HCT116 (cell line): ENCODE data around the gene DNMT3B. TPM values are rescaled to one million over a fixed set of nuclear protein-coding genes. Genes with fewer than 3 reads are reported as not detected.

ENCODE experiments used
- ATAC-seq: fragments of 200-7000 bp; cut with Tn5 transposase; 2 replicates; pipeline ENCODE4 v1.9.1; 2020; ENCODE audit warnings: mild to moderate bottlenecking, moderate library complexity
- BruUV-seq: library from RNA; stranded (reverse); fragments of 400-500 nt; replicated peaks from 2 replicates; lab custom pipeline; 2021; lab: Mats Ljungman, UMichigan
- CTCF ChIA-PET: fragments of 300-600 bp; sonication (Branson Sonifier 250); formaldehyde crosslinking; loops from one replicate; lab custom pipeline; 2021; ENCODE audit warnings: antibody characterized with exemption; lab: Charles Lee
- POLR2A ChIA-PET: fragments of 300-600, 350-600 bp; sonication (Branson Sonifier 250); formaldehyde crosslinking; loops from one replicate; lab custom pipeline; 2021; ENCODE audit warnings: antibody characterized with exemption; lab: Charles Lee
- RAD21 ChIA-PET, 2 experiments: fragments of 300-600 bp; sonication (Branson Sonifier 250); formaldehyde crosslinking; loops; one replicate each; lab custom pipeline; 2023; ENCODE audit warnings: low total read pairs in 2 of 2; ENCODE audit not compliant: uncharacterized antibody in 2 of 2, unreplicated experiment in 2 of 2, low non-redundant PET in 1 of 2; lab: Charles Lee
- DNase-seq: peaks from one replicate; pipeline ENCODE4 v3.0.0-alpha.2; 2010; ENCODE audit warnings: low read depth, low spot score
- H2AFZ ChIP-seq: fragments of 200-600 bp; shearing (Covaris generic), sonication (generic); 2 replicates; pipeline ENCODE4 v1.6.1; 2017; ENCODE audit warnings: low read depth, mixed run types, mixed read lengths, antibody characterized with exemption, low read length; ENCODE audit not compliant: poor library complexity, severe bottlenecking
- H3K27ac ChIP-seq: 2 replicates; pipeline ENCODE4 v1.5.1; 2012; ENCODE audit warnings: low read depth, low read length
- H3K27me3 ChIP-seq: fragments of 200-600 bp; sonication (generic); 2 replicates; pipeline ENCODE4 v1.6.1; 2016; ENCODE audit warnings: mixed run types, low read length, mixed read lengths; ENCODE audit not compliant: insufficient read depth
- H3K36me3 ChIP-seq, 2 experiments: fragments of 200-500 bp in 1 of 2; fragments of 200-600 bp in 1 of 2; sonication (Bioruptor generic) in 1 of 2; sonication (generic) in 1 of 2; 2 replicates each; pipeline versions ENCODE4 v1.5.1 to v1.6.1; 2014 to 2016; ENCODE audit warnings: low read length in 2 of 2, inconsistent platforms in 1 of 2, mixed read lengths in 1 of 2, mixed run types in 1 of 2; ENCODE audit not compliant: insufficient read depth in 2 of 2, control insufficient read depth in 1 of 2
- H3K4me1 ChIP-seq, 2 experiments: fragments of 200-600 bp in 1 of 2; sonication (generic) in 1 of 2; 2 replicates each; pipeline versions ENCODE4 v1.5.1 to v1.6.1; 2012 to 2017; ENCODE audit warnings: low read length in 2 of 2, inconsistent platforms in 1 of 2, mild to moderate bottlenecking in 1 of 2, mixed read lengths in 1 of 2, mixed run types in 1 of 2, moderate library complexity in 1 of 2; ENCODE audit not compliant: insufficient read depth in 2 of 2, control insufficient read depth in 1 of 2
- H3K4me2 ChIP-seq: fragments of 200-600 bp; sonication (generic); 2 replicates; pipeline ENCODE4 v1.6.1; 2017; ENCODE audit warnings: mixed run types, low read length, mixed read lengths
- H3K4me3 ChIP-seq, 2 experiments: fragments of 200-600 bp in 1 of 2; sonication (generic) in 1 of 2; replicated peaks in 1 of 2; 2 replicates each; pipeline ENCODE4 v1.5.1; 2011 to 2016; ENCODE audit warnings: low read length in 2 of 2, control low read depth in 1 of 2, low read depth in 1 of 2, mild to moderate bottlenecking in 1 of 2, mixed read lengths in 1 of 2, mixed run types in 1 of 2
- H3K79me2 ChIP-seq: fragments of 200-600 bp; sonication (generic); 2 replicates; pipeline ENCODE4 v1.6.1; 2017; ENCODE audit warnings: mild to moderate bottlenecking, mixed run types, low read length, moderate library complexity, mixed read lengths; ENCODE audit not compliant: insufficient read depth
- H3K9ac ChIP-seq: fragments of 200-600 bp; sonication (generic); 2 replicates; pipeline ENCODE4 v1.6.1; 2016; ENCODE audit warnings: low read length, mixed read lengths
- H3K9me2 ChIP-seq: fragments of 200-600 bp; sonication (generic), shearing (Covaris generic); 2 replicates; pipeline ENCODE4 v1.6.1; 2017; ENCODE audit warnings: mixed run types, mild to moderate bottlenecking, moderate library complexity; ENCODE audit not compliant: insufficient read depth
- H3K9me3 ChIP-seq, 2 experiments: fragments of 200-500 bp in 1 of 2; fragments of 200-600 bp in 1 of 2; sonication (Bioruptor generic) in 1 of 2; sonication (generic) in 1 of 2; 2 replicates each; pipeline ENCODE4 v1.6.1; 2014 to 2017; ENCODE audit warnings: low read length in 2 of 2, mixed read lengths in 2 of 2, inconsistent platforms in 1 of 2, low read depth in 1 of 2, mild to moderate bottlenecking in 1 of 2, mixed run types in 1 of 2, moderate library complexity in 1 of 2; ENCODE audit not compliant: control insufficient read depth in 1 of 2, insufficient read depth in 1 of 2
- H4K20me1 ChIP-seq: fragments of 200-600 bp; sonication (generic), shearing (Covaris generic); 2 replicates; pipeline ENCODE4 v1.6.1; 2017; ENCODE audit warnings: mixed run types, mild to moderate bottlenecking, moderate library complexity; ENCODE audit not compliant: insufficient read depth
- CBX3 ChIP-seq: IDR thresholded peaks from 2 replicates; pipeline ENCODE4 v1.6.1; 2012; ENCODE audit warnings: low read depth
- CEBPB ChIP-seq: IDR thresholded peaks from 2 replicates; pipeline ENCODE4 v1.6.1; 2012; ENCODE audit warnings: low read depth
- EGR1 ChIP-seq: IDR thresholded peaks from 2 replicates; pipeline ENCODE4 v1.6.1; 2012; ENCODE audit warnings: low read depth
- EZH2phosphoT487 ChIP-seq: fragments of 200-600 bp; IDR thresholded peaks from 2 replicates; pipeline ENCODE4 v1.6.1; 2018; ENCODE audit warnings: antibody characterized with exemption, borderline replicate concordance
- REST ChIP-seq: IDR thresholded peaks from 2 replicates; pipeline ENCODE4 v1.6.1; 2012; ENCODE audit warnings: low read depth
- SRF ChIP-seq: IDR thresholded peaks from 2 replicates; pipeline ENCODE4 v1.6.1; 2012; ENCODE audit warnings: low read depth
- TCF7L2 ChIP-seq: IDR thresholded peaks from 2 replicates; pipeline ENCODE4 v1.7.0; 2011; ENCODE audit warnings: borderline replicate concordance, inconsistent platforms; ENCODE audit not compliant: insufficient read depth, insufficient read length; ENCODE audit errors: extremely low read depth
- YY1 ChIP-seq: IDR thresholded peaks from 2 replicates; pipeline ENCODE4 v1.6.1; 2011; ENCODE audit warnings: low read length, low read depth, moderate library complexity, mild to moderate bottlenecking; ENCODE audit not compliant: insufficient replicate concordance; ENCODE audit errors: extremely low read depth
- ZFX ChIP-seq: fragments of 450-650 bp; IDR thresholded peaks from 2 replicates; pipeline ENCODE4 v1.6.1; 2017
- ZNF274 ChIP-seq: fragments of 200-500 bp; sonication (Bioruptor generic); IDR thresholded peaks from 2 replicates; pipeline ENCODE4 v1.6.1; 2014; ENCODE audit warnings: mild to moderate bottlenecking, low read depth, low read length, inconsistent platforms
- intact Hi-C: fragments of 100-400 bp; cut with micrococcal nuclease; formaldehyde crosslinking; loops from 2 replicates; pipeline ENCODE4 v1.10.0; 2022
- total RNA-seq: library from RNA; stranded (reverse); gene quantifications from one replicate; pipeline ENCODE4 v1.2.1, GENCODE V29; 2021; ENCODE audit not compliant: unreplicated experiment
- TF ChIP-seq, protein P1 (sequence below), 3 experiments: fragments of 200-600 bp in 1 of 3; sonication (generic) in 1 of 3; IDR thresholded peaks in 2 of 3; conservative IDR thresholded peaks in 1 of 3; 2 replicates each; pipeline ENCODE4 v1.5.1; 2012 to 2017; ENCODE audit warnings: low read depth in 2 of 3, low read length in 2 of 3, antibody characterized with exemption in 1 of 3, borderline replicate concordance in 1 of 3, control low read depth in 1 of 3, mild to moderate bottlenecking in 1 of 3, mixed read lengths in 1 of 3, mixed run types in 1 of 3, moderate library complexity in 1 of 3; ENCODE audit not compliant: insufficient read depth in 1 of 3

Gene DNMT3B
- total RNA-seq, 1 experiment from 2014 or later: 22.2 TPM

- H3K4me2 ChIP-seq: no peak overlapping the region
- no peak overlapping the region for H3K27ac ChIP-seq
- peaks cover 78% of the 10 kb centered on the region for H3K79me2 ChIP-seq
- ChIA-PET POLR2A (no interaction called here), RAD21 (no interaction called here), CTCF (no interaction called here)
- H3K9me3 ChIP-seq: no peaks in the 10 kb centered on the region
- no peaks in the 10 kb centered on the region for H3K4me1 ChIP-seq
- no peak for DNase-seq
- no TSS peak for BruUV-seq
- intact Hi-C loops: no loop called here
- H3K9me2 ChIP-seq: no peaks in the 10 kb centered on the region
- H3K9ac ChIP-seq: no peak overlapping the region
- no peak overlapping the region for H3K4me3 ChIP-seq
- no peak overlapping the region for H2AFZ ChIP-seq
- H4K20me1 ChIP-seq: no peaks in the 10 kb centered on the region
- TF ChIP-seq SRF (no peak), ZFX (no peak), TCF7L2 (no peak), EZH2phosphoT487 (no peak), YY1 (no peak), EGR1 (no peak), ZNF274 (no peak), CBX3 (no peak), CEBPB (no peak), REST (no peak)
- TF ChIP-seq, protein P1, sequence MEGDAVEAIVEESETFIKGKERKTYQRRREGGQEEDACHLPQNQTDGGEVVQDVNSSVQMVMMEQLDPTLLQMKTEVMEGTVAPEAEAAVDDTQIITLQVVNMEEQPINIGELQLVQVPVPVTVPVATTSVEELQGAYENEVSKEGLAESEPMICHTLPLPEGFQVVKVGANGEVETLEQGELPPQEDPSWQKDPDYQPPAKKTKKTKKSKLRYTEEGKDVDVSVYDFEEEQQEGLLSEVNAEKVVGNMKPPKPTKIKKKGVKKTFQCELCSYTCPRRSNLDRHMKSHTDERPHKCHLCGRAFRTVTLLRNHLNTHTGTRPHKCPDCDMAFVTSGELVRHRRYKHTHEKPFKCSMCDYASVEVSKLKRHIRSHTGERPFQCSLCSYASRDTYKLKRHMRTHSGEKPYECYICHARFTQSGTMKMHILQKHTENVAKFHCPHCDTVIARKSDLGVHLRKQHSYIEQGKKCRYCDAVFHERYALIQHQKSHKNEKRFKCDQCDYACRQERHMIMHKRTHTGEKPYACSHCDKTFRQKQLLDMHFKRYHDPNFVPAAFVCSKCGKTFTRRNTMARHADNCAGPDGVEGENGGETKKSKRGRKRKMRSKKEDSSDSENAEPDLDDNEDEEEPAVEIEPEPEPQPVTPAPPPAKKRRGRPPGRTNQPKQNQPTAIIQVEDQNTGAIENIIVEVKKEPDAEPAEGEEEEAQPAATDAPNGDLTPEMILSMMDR (IDR thresholded peaks at IDR 0.05 in 2 of 3, conservative IDR thresholded peaks at IDR 0.05 in 1 of 3; ENCODE audit: borderline replicate concordance in 1 of 3, insufficient read depth in 1 of 3, low read depth in 2 of 3, low read length in 2 of 3): no peak
- no peaks in the 10 kb centered on the region for H3K27me3 ChIP-seq
- no peak for ATAC-seq
- H3K36me3 ChIP-seq: peaks cover 41 to 49% of the 10 kb centered on the region in 2 experiments
Measured at GRCh38 chr20:32841632-32842031, 79.4 kb downstream of the DNMT3B start.
